Measurements from ENCODE around the gene VIPR1.

Gene VIPR1

DNA sequence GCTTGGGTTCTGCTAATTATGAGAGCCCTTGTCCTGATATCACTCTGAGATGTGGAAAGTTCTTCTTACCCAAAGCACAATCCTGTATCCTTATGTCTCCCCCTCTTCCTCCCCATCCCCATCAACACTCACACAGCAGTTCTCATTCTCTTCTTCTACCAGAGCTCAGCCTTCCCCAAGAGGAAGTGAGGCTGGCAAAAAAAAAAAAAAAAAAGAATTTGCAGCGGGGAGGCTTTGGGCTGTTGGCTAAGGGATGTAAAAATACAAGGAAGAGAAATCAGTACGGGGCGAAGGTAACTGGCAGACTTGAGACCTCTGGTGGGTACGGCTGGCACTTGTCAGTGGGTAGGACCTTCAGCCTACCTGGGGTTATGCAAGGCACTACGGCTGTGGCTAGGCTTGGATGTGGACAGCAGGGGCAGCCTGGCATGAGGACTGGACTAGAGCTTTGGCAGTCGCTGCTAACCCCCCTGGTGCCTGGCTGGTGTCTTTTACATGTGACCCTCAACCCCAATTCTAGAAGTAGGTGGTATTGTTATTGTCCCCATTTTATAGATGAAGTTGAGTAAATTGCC is 5.4 kb downstream of the VIPR1 start:
- Histone ChIP-seq H3K9me3 (ENCODE audit: low read length) (no peaks in the 10 kb centered on the region), H3K27me3 (ENCODE audit: insufficient read depth, low read length) (peaks cover 48% of the 10 kb centered on the region), H3K4me1 (ENCODE audit: insufficient read depth, low read length) (no peaks in the 10 kb centered on the region), H3K4me3 (ENCODE audit: low read length) (no peak overlapping the region), H2AFZ (ENCODE audit: low read depth, low read length) (no peak overlapping the region), H3K36me3 (ENCODE audit: insufficient read depth, low read length) (no peaks in the 10 kb centered on the region)

DNA sequence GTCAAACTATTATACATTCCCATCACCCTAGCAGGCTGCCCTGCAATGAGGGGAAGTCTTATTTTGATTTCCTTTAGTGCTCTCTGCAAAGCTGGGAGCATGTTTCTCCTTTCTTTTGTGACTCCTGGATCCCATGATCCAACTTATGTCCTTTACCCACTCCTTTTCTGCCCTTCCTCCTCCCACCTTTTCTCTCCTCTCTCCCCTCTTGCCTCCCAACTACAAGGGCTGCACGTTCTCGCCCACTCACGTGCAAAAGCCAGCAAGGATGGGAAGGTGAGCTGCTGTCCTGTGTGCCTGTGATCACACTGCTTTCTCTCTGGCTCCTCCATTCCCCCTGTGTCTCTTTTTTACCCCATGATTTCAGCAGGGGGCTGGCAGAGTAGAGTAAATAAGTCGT is 6.1 kb downstream of the VIPR1 start:
- H3K9me3 ChIP-seq (ENCODE audit: low read length): no peaks in the 10 kb centered on the region
- no peaks in the 10 kb centered on the region for H3K36me3 ChIP-seq (ENCODE audit: insufficient read depth, low read length)
- H3K27me3 ChIP-seq (ENCODE audit: insufficient read depth, low read length): peaks cover 41% of the 10 kb centered on the region
- H2AFZ ChIP-seq (ENCODE audit: low read depth, low read length): no peak overlapping the region
- H3K4me1 ChIP-seq (ENCODE audit: insufficient read depth, low read length): no peaks in the 10 kb centered on the region
- no peak overlapping the region for H3K4me3 ChIP-seq (ENCODE audit: low read length)

DNA sequence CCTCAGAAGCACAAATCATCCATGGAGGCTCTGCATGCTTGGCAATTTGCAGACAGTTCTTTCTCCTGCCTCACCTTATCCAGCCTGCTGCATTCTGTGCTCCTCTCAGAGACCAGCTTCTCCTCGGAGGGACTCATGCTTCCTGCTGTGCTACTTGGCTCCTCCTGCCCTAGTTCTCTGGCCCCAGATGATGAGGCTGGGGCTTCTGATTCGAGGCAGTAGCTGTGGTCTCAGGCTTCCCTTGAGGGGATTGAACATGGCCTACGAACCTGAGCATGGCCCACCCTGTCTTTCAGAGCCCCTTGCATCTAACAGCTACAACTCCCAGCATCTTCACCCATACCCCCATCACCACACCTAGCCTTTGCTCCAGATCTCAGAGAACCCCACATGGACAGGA is 6.7 kb downstream of the VIPR1 start:
- H2AFZ ChIP-seq (ENCODE audit: low read depth, low read length): no peak overlapping the region
- H3K4me3 ChIP-seq (ENCODE audit: low read length): no peak overlapping the region
- no peaks in the 10 kb centered on the region for H3K36me3 ChIP-seq (ENCODE audit: insufficient read depth, low read length)
- no peaks in the 10 kb centered on the region for H3K4me1 ChIP-seq (ENCODE audit: insufficient read depth, low read length)
- peaks cover 35% of the 10 kb centered on the region for H3K27me3 ChIP-seq (ENCODE audit: insufficient read depth, low read length)
- H3K9me3 ChIP-seq (ENCODE audit: low read length): no peaks in the 10 kb centered on the region

DNA sequence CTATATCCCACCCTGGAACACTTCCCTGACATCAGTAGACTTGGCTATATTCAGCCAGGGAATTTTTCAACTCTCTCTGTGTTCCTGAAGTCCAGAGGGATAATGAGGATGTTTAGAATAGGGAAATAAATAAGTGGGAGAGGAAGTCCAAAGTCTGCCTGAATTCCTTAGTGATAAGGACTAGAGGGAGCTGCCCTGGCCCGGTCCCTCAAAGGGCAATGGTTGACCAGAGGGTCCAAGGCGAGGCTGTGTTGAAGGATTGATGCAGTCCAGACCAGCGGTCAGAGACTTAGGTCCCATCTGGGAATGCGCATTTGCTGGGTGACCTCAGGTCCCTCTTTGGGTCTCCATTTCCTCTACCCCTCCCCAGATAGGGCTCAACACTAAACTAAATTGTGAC is 7.9 kb downstream of the VIPR1 start:
- Histone ChIP-seq H3K4me3 (ENCODE audit: low read length) (no peak overlapping the region), H2AFZ (ENCODE audit: low read depth, low read length) (no peak overlapping the region), H3K27me3 (ENCODE audit: insufficient read depth, low read length) (peaks cover 27% of the 10 kb centered on the region), H3K9me3 (ENCODE audit: low read length) (no peaks in the 10 kb centered on the region), H3K4me1 (ENCODE audit: insufficient read depth, low read length) (no peaks in the 10 kb centered on the region), H3K36me3 (ENCODE audit: insufficient read depth, low read length) (no peaks in the 10 kb centered on the region)

DNA sequence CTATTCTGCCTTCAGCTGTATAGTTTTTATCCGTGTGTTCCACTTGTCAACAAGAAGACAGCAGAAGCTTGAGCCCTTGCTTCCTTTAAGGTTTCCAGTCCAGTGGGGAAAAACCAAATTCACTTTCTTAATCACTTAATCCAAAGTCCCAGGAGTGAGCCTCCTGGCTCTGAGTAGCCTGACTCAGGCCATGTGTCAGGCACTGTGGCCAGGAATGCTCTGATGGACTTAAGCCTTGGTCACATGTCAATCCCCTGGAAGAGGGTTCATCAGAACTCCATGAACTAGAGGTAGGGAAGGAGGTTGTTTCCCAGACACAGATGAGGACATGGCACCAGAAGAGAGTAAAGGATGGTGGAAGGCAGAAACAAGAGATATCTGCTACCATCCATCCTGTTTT is 8.8 kb downstream of the VIPR1 start:
- H3K4me3 ChIP-seq (ENCODE audit: low read length): no peak overlapping the region
- H3K36me3 ChIP-seq (ENCODE audit: insufficient read depth, low read length): no peaks in the 10 kb centered on the region
- no peaks in the 10 kb centered on the region for H3K4me1 ChIP-seq (ENCODE audit: insufficient read depth, low read length)
- no peak overlapping the region for H2AFZ ChIP-seq (ENCODE audit: low read depth, low read length)
- no peaks in the 10 kb centered on the region for H3K9me3 ChIP-seq (ENCODE audit: low read length)
- peaks cover 19% of the 10 kb centered on the region for H3K27me3 ChIP-seq (ENCODE audit: insufficient read depth, low read length)

DNA sequence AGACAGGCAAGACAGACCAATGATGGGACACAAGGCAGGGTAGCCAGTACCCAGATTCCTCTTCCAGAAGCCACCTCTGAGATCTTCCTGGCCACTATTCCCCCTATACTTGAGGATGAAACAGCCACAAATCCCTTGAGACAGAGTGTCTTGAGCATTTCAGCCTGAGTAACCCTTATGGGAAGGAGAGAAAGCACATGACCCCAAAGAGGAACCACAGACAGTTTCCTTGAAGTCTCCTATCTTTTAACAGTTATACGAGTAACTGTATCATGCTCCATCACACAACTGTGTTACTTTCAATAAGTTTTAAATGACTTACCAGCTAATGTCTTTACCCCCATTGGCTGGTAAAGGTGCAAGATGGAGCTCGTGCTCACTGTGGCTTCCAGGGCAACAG is 9.3 kb downstream of the VIPR1 start:
- Histone ChIP-seq H3K4me3 (ENCODE audit: low read length) (no peak overlapping the region), H2AFZ (ENCODE audit: low read depth, low read length) (no peak overlapping the region), H3K9me3 (ENCODE audit: low read length) (no peaks in the 10 kb centered on the region), H3K27me3 (ENCODE audit: insufficient read depth, low read length) (peaks cover 18% of the 10 kb centered on the region), H3K36me3 (ENCODE audit: insufficient read depth, low read length) (no peaks in the 10 kb centered on the region), H3K4me1 (ENCODE audit: insufficient read depth, low read length) (no peaks in the 10 kb centered on the region)

DNA sequence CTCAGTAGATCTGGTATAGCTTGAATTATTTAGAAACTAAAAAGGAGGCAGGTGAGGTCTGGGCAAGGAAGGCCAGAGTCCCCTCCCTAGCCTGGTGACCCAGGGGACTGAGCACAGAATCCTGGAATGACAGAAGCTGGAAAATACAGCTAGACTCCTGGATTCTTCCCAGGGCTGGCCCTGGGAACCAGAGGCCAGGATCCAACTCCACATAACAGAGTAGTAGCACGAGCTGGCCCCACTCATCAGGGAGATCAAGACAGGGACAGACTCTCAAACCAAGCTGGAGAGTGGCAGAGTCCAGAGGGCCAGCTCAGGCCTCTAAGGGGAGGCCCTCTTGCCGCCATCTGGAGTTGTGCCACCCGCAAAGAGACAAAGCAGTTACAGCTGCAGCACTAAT is 10.7 kb downstream of the VIPR1 start:
- H3K36me3 ChIP-seq (ENCODE audit: insufficient read depth, low read length): no peaks in the 10 kb centered on the region
- H3K4me3 ChIP-seq (ENCODE audit: low read length): no peak overlapping the region
- peaks cover 10% of the 10 kb centered on the region for H3K27me3 ChIP-seq (ENCODE audit: insufficient read depth, low read length)
- no peaks in the 10 kb centered on the region for H3K4me1 ChIP-seq (ENCODE audit: insufficient read depth, low read length)
- H3K9me3 ChIP-seq (ENCODE audit: low read length): no peaks in the 10 kb centered on the region
- H2AFZ ChIP-seq (ENCODE audit: low read depth, low read length): no peak overlapping the region

DNA sequence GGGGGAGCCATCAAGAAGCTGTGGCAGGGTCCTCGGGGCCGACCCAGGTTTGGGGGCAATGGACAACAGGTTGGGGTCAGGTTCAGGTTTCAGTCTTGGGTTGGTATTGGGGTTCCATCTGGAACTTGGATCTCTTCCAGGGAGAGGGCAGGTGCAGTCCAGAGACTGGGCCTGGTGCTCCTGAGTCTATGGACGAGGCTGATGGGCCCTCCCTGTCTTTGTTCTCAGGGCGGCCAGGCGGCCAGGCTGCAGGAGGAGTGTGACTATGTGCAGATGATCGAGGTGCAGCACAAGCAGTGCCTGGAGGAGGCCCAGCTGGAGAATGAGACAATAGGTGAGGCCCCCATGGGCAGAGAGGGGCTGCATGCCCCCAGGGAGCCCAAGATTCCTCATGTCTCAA is 11.1 kb downstream of the VIPR1 start:
- Histone ChIP-seq H3K4me3 (ENCODE audit: low read length) (no peak overlapping the region), H3K4me1 (ENCODE audit: insufficient read depth, low read length) (no peaks in the 10 kb centered on the region), H2AFZ (ENCODE audit: low read depth, low read length) (no peak overlapping the region), H3K9me3 (ENCODE audit: low read length) (no peaks in the 10 kb centered on the region), H3K27me3 (ENCODE audit: insufficient read depth, low read length) (peaks cover 9% of the 10 kb centered on the region), H3K36me3 (ENCODE audit: insufficient read depth, low read length) (no peaks in the 10 kb centered on the region)

DNA sequence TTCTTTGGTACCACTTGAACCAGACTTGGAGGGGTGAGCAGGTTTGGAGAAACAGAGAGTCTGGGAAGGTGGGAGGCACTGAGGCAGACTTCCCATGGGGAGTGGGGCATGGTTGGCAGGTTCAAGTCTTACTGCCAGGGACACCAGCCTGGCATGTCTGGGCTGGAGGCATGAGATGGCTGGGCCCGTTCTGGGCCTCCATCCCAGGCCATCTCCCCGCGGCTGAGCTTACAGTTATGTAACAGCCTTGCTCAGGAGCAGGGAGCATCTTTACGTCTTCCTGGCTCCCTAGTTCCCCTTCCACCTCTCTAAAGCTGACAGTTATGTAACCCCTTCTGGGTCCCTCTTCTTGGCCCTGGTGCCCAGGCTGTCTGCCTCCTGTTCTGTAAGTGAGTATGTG is 12.4 kb downstream of the VIPR1 start:
- Histone ChIP-seq H3K27me3 (ENCODE audit: insufficient read depth, low read length) (peaks cover 5% of the 10 kb centered on the region), H2AFZ (ENCODE audit: low read depth, low read length) (no peak overlapping the region), H3K4me3 (ENCODE audit: low read length) (no peak overlapping the region), H3K9me3 (ENCODE audit: low read length) (no peaks in the 10 kb centered on the region), H3K36me3 (ENCODE audit: insufficient read depth, low read length) (no peaks in the 10 kb centered on the region), H3K4me1 (ENCODE audit: insufficient read depth, low read length) (no peaks in the 10 kb centered on the region)

DNA sequence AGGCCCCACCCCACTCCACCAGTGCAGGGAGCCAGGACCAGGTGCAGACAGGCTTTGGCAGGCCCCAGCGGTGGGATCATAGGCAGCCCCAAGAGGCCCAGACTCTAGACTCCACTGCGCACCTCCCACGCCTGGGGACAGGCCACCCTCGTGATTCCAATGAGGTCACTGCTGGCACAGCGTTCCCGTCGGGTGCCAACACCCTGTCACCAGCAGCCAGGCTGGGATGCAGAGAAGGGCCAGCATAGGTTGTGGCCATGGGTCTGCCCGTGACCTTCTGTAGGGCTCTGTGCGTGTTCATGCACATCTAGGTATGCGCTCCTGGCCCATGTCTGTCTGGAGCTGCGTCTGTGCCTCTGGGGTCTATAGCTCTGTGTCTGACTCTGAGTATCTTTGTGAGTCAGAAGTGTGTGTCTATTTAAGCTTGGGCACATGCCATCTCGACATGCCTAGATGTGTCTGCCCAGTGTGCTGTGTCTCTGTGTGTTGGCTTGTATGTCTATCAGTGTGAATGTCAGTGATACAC is 13.0 kb downstream of the VIPR1 start:
- no peaks in the 10 kb centered on the region for H3K36me3 ChIP-seq (ENCODE audit: insufficient read depth, low read length)
- no peaks in the 10 kb centered on the region for H3K9me3 ChIP-seq (ENCODE audit: low read length)
- no peak overlapping the region for H2AFZ ChIP-seq (ENCODE audit: low read depth, low read length)
- H3K4me1 ChIP-seq (ENCODE audit: insufficient read depth, low read length): no peaks in the 10 kb centered on the region
- peaks cover 5% of the 10 kb centered on the region for H3K27me3 ChIP-seq (ENCODE audit: insufficient read depth, low read length)
- H3K4me3 ChIP-seq (ENCODE audit: low read length): no peak overlapping the region

DNA sequence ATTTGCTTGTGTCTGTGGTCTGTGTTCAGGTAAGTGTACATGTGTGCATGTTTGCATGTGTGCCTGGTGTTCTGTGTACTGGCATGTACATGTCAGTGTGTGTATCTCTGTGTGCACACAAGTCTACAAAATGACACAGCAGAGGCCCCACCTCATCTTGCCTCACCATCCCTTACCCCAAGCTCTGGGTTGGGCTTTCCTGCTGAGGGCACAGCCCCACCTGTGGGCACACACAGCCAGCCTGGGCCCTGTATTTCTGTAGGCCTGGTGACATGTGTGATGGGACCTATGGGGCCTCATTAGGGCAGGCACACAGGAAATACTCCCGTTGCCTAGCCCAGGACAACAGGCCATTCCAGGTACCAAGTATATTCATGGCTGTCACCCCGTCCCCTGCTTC is 13.5 kb downstream of the VIPR1 start:
- peaks cover 8% of the 10 kb centered on the region for H3K27me3 ChIP-seq (ENCODE audit: insufficient read depth, low read length)
- H2AFZ ChIP-seq (ENCODE audit: low read depth, low read length): no peak overlapping the region
- no peaks in the 10 kb centered on the region for H3K4me1 ChIP-seq (ENCODE audit: insufficient read depth, low read length)
- H3K36me3 ChIP-seq (ENCODE audit: insufficient read depth, low read length): no peaks in the 10 kb centered on the region
- no peaks in the 10 kb centered on the region for H3K9me3 ChIP-seq (ENCODE audit: low read length)
- no peak overlapping the region for H3K4me3 ChIP-seq (ENCODE audit: low read length)

DNA sequence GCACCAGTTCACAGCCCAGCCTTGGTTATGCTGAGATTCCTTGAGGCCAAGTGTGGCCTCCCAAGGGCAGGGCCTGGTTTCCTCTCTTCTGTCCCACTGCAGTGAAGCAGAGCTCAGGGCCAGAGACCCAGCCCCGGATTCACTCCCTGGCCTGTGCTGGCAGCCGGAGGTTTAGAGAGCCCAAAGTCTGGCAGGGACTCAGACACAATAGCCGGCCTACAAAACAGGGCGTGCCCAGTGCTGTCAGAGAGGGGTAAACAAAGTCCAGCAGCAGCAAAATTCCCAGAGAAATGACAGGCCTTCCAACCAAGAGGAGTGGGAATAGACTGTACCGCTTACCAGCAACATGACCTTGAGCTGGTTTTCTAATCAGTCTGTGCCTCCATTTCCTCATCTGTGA is 14.0 kb downstream of the VIPR1 start:
- Histone ChIP-seq H3K27me3 (ENCODE audit: insufficient read depth, low read length) (peaks cover 6% of the 10 kb centered on the region), H3K4me3 (ENCODE audit: low read length) (no peak overlapping the region), H3K4me1 (ENCODE audit: insufficient read depth, low read length) (no peaks in the 10 kb centered on the region), H3K9me3 (ENCODE audit: low read length) (no peaks in the 10 kb centered on the region), H2AFZ (ENCODE audit: low read depth, low read length) (no peak overlapping the region), H3K36me3 (ENCODE audit: insufficient read depth, low read length) (no peaks in the 10 kb centered on the region)

DNA sequence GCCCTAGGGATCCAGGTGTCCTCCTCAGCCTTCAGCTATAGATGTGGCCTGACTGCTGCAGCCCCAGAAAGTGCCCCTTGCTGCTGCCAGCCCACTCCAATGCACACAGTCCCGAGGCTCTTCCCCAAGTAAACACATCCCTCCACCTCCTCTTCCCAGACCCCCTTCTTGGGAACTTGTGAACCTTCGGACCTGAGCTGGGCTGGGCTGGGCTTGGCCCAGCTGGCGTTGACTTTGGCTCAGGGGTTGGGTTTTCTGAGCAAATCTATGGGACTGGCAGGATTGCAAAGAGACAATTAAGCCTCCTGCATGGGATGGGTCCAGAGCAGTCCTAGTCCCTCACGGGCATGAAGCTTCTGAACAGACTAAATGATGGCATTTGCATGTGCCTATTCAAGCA is 14.7 kb downstream of the VIPR1 start:
- no peak overlapping the region for H2AFZ ChIP-seq (ENCODE audit: low read depth, low read length)
- H3K4me3 ChIP-seq (ENCODE audit: low read length): no peak overlapping the region
- H3K36me3 ChIP-seq (ENCODE audit: insufficient read depth, low read length): no peaks in the 10 kb centered on the region
- H3K9me3 ChIP-seq (ENCODE audit: low read length): no peaks in the 10 kb centered on the region
- no peaks in the 10 kb centered on the region for H3K4me1 ChIP-seq (ENCODE audit: insufficient read depth, low read length)
- peaks cover 4% of the 10 kb centered on the region for H3K27me3 ChIP-seq (ENCODE audit: insufficient read depth, low read length)
